ENCODE data around the gene UAP1. TPM values are rescaled to one million over a fixed set of nuclear protein-coding genes. Genes with fewer than 3 reads are reported as not detected.

The UAP1 gene
- total RNA-seq, 1 experiment from 2014 or later = 58.9 TPM

- no peaks in the 10 kb centered on the region for H3K79me2 ChIP-seq (ENCODE audit: low read length)
- H3K9me3 ChIP-seq (ENCODE audit: low read length) = no peaks in the 10 kb centered on the region
- H3K36me3 ChIP-seq (ENCODE audit: insufficient read depth, low read length) = no peaks in the 10 kb centered on the region
- H3K4me1 ChIP-seq (ENCODE audit: low read length) = no peaks in the 10 kb centered on the region
- no peak overlapping the region for H3K4me3 ChIP-seq (ENCODE audit: low read length)
- H4K20me1 ChIP-seq (ENCODE audit: insufficient read depth, low read depth, low read length) = no peaks in the 10 kb centered on the region
- no peak overlapping the region for H3K9ac ChIP-seq (ENCODE audit: low read length)
- H3K9me2 ChIP-seq (replicated peaks; ENCODE audit: insufficient read depth, low read length) = no peaks in the 10 kb centered on the region
- H3K27me3 ChIP-seq (ENCODE audit: low read length) = no peaks in the 10 kb centered on the region
- DNase-seq = peak; percentile 30
- H3K27ac ChIP-seq (ENCODE audit: low read length) = no peak overlapping the region
- no peak overlapping the region for H3K4me2 ChIP-seq (ENCODE audit: low read depth, low read length, poor library complexity, severe bottlenecking)
- no peak overlapping the region for H2AFZ ChIP-seq (ENCODE audit: low read length)
Measured at GRCh38 chr1:162633081-162633762, 71.7 kb downstream of the UAP1 start.

DNA sequence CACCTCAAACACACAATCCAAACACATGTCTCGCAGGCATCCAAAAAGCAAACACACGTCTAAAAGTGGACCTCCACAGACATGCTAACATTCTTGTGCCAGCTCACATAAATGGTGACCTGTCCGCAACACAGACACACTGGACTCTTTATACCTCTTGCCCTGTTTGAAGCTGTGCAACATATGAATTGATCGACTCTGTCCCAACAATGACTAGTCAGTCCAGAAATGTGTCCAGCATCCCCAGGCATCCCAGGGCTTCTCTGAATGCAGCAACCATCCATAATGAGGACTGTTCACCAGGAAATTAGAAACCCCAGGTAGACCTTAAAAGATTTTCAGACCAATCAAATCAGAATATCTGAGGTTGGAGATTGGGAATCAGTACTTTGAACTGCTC is 73.9 kb downstream of the UAP1 start:
- Histone ChIP-seq H3K4me2 (ENCODE audit: low read depth, low read length, poor library complexity, severe bottlenecking) (no peak overlapping the region), H2AFZ (ENCODE audit: low read length) (no peak overlapping the region), H3K4me3 (ENCODE audit: low read length) (no peak overlapping the region), H3K27ac (ENCODE audit: low read length) (no peak overlapping the region), H4K20me1 (ENCODE audit: insufficient read depth, low read depth, low read length) (no peaks in the 10 kb centered on the region), H3K79me2 (ENCODE audit: low read length) (no peaks in the 10 kb centered on the region), H3K9ac (ENCODE audit: low read length) (no peak overlapping the region), H3K4me1 (ENCODE audit: low read length) (no peaks in the 10 kb centered on the region), H3K36me3 (ENCODE audit: insufficient read depth, low read length) (no peaks in the 10 kb centered on the region), H3K27me3 (ENCODE audit: low read length) (no peaks in the 10 kb centered on the region), H3K9me3 (ENCODE audit: low read length) (no peaks in the 10 kb centered on the region), H3K9me2 (replicated peaks; ENCODE audit: insufficient read depth, low read length) (no peaks in the 10 kb centered on the region)
- DNase-seq = peak; percentile 29

GRCh38 chr1:162639718-162640117 is 78.2 kb downstream of the UAP1 start:
- Histone ChIP-seq H3K36me3 (ENCODE audit: insufficient read depth, low read length) (no peaks in the 10 kb centered on the region), H3K9ac (ENCODE audit: low read length) (no peak overlapping the region), H4K20me1 (ENCODE audit: insufficient read depth, low read depth, low read length) (no peaks in the 10 kb centered on the region), H3K4me1 (ENCODE audit: low read length) (no peaks in the 10 kb centered on the region), H3K27me3 (ENCODE audit: low read length) (no peaks in the 10 kb centered on the region), H3K9me3 (ENCODE audit: low read length) (no peaks in the 10 kb centered on the region), H2AFZ (ENCODE audit: low read length) (no peak overlapping the region), H3K4me3 (ENCODE audit: low read length) (no peak overlapping the region), H3K27ac (ENCODE audit: low read length) (no peak overlapping the region), H3K9me2 (replicated peaks; ENCODE audit: insufficient read depth, low read length) (no peaks in the 10 kb centered on the region), H3K4me2 (ENCODE audit: low read depth, low read length, poor library complexity, severe bottlenecking) (no peak overlapping the region), H3K79me2 (ENCODE audit: low read length) (no peaks in the 10 kb centered on the region)
- DNase-seq = no peak

- no peaks in the 10 kb centered on the region for H3K4me1 ChIP-seq (ENCODE audit: low read length)
- no peak overlapping the region for H3K4me2 ChIP-seq (ENCODE audit: low read depth, low read length, poor library complexity, severe bottlenecking)
- no peak overlapping the region for H3K27ac ChIP-seq (ENCODE audit: low read length)
- no peak overlapping the region for H3K9ac ChIP-seq (ENCODE audit: low read length)
- H3K4me3 ChIP-seq (ENCODE audit: low read length) = no peak overlapping the region
- H3K79me2 ChIP-seq (ENCODE audit: low read length) = no peaks in the 10 kb centered on the region
- no peaks in the 10 kb centered on the region for H4K20me1 ChIP-seq (ENCODE audit: insufficient read depth, low read depth, low read length)
- no peaks in the 10 kb centered on the region for H3K9me3 ChIP-seq (ENCODE audit: low read length)
- no peak overlapping the region for H2AFZ ChIP-seq (ENCODE audit: low read length)
- H3K9me2 ChIP-seq (replicated peaks; ENCODE audit: insufficient read depth, low read length) = no peaks in the 10 kb centered on the region
- no peaks in the 10 kb centered on the region for H3K36me3 ChIP-seq (ENCODE audit: insufficient read depth, low read length)
- H3K27me3 ChIP-seq (ENCODE audit: low read length) = no peaks in the 10 kb centered on the region
- no peak for DNase-seq
Measured at GRCh38 chr1:162641114-162641513, 79.6 kb downstream of the UAP1 start.

GRCh38 chr1:162644986-162645314 is 83.4 kb downstream of the UAP1 start:
- Histone ChIP-seq H3K9me2 (replicated peaks; ENCODE audit: insufficient read depth, low read length) (no peaks in the 10 kb centered on the region), H3K27ac (ENCODE audit: low read length) (no peak overlapping the region), H3K4me3 (ENCODE audit: low read length) (no peak overlapping the region), H3K79me2 (ENCODE audit: low read length) (no peaks in the 10 kb centered on the region), H3K4me2 (ENCODE audit: low read depth, low read length, poor library complexity, severe bottlenecking) (no peak overlapping the region), H3K4me1 (ENCODE audit: low read length) (no peaks in the 10 kb centered on the region), H2AFZ (ENCODE audit: low read length) (no peak overlapping the region), H3K36me3 (ENCODE audit: insufficient read depth, low read length) (no peaks in the 10 kb centered on the region), H3K27me3 (ENCODE audit: low read length) (no peaks in the 10 kb centered on the region), H4K20me1 (ENCODE audit: insufficient read depth, low read depth, low read length) (no peaks in the 10 kb centered on the region), H3K9ac (ENCODE audit: low read length) (no peak overlapping the region), H3K9me3 (ENCODE audit: low read length) (no peaks in the 10 kb centered on the region)
- no peak for DNase-seq

DNA sequence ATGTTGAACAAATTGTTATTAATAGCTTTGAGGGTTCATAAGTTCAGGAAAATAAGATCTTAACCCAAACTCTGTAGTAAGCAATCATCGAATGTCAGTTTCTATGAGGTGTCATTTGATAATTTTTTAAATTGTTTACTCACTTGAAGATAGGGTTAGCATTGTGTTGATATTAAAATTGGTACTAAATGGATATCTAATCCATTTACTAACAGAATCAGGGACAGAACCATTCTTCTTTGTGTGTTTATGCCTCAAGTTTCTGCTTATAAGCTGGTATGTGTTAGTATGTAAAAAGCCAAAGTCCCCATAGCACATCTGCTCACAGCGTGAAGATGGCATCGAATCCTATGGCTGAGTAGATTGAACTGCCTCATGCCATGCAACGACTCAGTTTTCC is 84.1 kb downstream of the UAP1 start:
- Histone ChIP-seq H3K9ac (ENCODE audit: low read length) (no peak overlapping the region), H3K4me2 (ENCODE audit: low read depth, low read length, poor library complexity, severe bottlenecking) (no peak overlapping the region), H3K4me3 (ENCODE audit: low read length) (no peak overlapping the region), H3K36me3 (ENCODE audit: insufficient read depth, low read length) (no peaks in the 10 kb centered on the region), H2AFZ (ENCODE audit: low read length) (no peak overlapping the region), H3K9me2 (replicated peaks; ENCODE audit: insufficient read depth, low read length) (no peaks in the 10 kb centered on the region), H3K27me3 (ENCODE audit: low read length) (no peaks in the 10 kb centered on the region), H3K79me2 (ENCODE audit: low read length) (no peaks in the 10 kb centered on the region), H3K4me1 (ENCODE audit: low read length) (no peaks in the 10 kb centered on the region), H3K9me3 (ENCODE audit: low read length) (no peaks in the 10 kb centered on the region), H3K27ac (ENCODE audit: low read length) (no peak overlapping the region), H4K20me1 (ENCODE audit: insufficient read depth, low read depth, low read length) (no peaks in the 10 kb centered on the region)
- peak; percentile 14 for DNase-seq

GRCh38 chr1:162649583-162649982 is 88.1 kb downstream of the UAP1 start:
- Histone ChIP-seq H3K36me3 (ENCODE audit: insufficient read depth, low read length) (no peaks in the 10 kb centered on the region), H3K4me3 (ENCODE audit: low read length) (no peak overlapping the region), H3K27ac (ENCODE audit: low read length) (no peak overlapping the region), H4K20me1 (ENCODE audit: insufficient read depth, low read depth, low read length) (no peaks in the 10 kb centered on the region), H3K4me2 (ENCODE audit: low read depth, low read length, poor library complexity, severe bottlenecking) (no peak overlapping the region), H2AFZ (ENCODE audit: low read length) (no peak overlapping the region), H3K9me3 (ENCODE audit: low read length) (no peaks in the 10 kb centered on the region), H3K9ac (ENCODE audit: low read length) (no peak overlapping the region), H3K79me2 (ENCODE audit: low read length) (no peaks in the 10 kb centered on the region), H3K27me3 (ENCODE audit: low read length) (no peaks in the 10 kb centered on the region), H3K9me2 (replicated peaks; ENCODE audit: insufficient read depth, low read length) (no peaks in the 10 kb centered on the region), H3K4me1 (ENCODE audit: low read length) (no peaks in the 10 kb centered on the region)
- no peak for DNase-seq
